HG03196 (cell line): Measurements from ENCODE around the gene QSOX2.

ENCODE experiments used
- ATAC-seq: cut with Tn5 transposase; IDR thresholded peaks from one replicate; pipeline ENCODE4 v1.9.1; 2021; ENCODE audit not compliant: unreplicated experiment

The QSOX2 gene

DNA sequence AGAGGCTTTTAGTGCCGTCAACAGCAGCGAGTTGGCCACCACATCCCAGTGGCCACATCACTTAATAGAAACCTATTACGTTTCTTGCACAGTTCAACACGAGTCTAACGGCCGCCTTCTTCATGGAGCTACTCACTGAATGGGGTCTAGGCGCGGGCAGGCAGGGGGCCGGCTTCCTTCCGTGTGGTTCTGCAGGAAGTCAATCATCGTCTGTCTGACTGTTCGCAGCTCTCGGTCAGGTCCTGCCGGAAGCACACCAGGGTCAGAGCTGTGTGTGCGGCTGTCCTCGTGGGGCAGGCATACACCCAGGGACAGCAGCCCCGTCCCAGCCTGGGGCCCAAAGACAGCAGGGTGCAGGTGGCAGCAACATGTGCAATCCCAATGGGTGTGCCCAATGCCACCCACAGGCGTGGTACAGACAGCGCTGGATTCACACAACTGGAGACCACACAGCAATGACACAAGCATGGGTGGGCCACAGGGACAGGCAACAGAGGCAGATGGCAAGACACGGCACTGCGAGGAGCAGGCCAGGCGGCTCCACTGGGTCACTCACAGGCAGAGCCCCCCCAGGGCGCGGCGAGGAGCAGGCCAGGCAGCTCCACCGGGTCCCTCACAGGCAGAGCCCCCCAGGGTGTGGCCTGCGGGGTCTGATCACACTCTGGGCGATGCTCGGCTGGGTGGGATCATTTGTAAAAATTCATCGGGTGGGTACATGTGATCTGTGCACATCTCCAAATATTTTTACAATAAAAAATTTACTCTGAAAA lies 21.6 kb downstream of the QSOX2 start:
- no peak for ATAC-seq

DNA sequence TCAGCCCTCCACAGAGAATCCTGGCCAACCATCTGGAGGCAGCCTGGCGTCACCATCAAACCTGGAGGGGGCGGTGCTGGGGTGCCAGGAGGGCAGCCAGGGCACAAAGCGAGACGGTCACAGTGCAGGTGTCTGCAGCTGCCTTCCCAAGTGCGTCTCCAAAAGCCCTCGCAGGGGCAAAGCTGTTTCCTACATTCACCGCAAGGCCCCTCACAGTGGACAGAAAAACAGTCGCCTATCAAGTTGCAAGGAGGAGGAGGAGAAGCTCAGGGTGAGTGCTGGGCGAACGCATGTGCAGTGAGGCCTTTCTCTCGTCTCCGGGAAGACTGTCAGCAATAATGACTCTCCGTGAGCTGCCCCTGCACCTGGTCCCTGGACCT lies 22.7 kb downstream of the QSOX2 start:
- no peak for ATAC-seq

- no peak for ATAC-seq
Measured at GRCh38 chr9:136222166-136222905, 23.3 kb downstream of the QSOX2 start.

DNA sequence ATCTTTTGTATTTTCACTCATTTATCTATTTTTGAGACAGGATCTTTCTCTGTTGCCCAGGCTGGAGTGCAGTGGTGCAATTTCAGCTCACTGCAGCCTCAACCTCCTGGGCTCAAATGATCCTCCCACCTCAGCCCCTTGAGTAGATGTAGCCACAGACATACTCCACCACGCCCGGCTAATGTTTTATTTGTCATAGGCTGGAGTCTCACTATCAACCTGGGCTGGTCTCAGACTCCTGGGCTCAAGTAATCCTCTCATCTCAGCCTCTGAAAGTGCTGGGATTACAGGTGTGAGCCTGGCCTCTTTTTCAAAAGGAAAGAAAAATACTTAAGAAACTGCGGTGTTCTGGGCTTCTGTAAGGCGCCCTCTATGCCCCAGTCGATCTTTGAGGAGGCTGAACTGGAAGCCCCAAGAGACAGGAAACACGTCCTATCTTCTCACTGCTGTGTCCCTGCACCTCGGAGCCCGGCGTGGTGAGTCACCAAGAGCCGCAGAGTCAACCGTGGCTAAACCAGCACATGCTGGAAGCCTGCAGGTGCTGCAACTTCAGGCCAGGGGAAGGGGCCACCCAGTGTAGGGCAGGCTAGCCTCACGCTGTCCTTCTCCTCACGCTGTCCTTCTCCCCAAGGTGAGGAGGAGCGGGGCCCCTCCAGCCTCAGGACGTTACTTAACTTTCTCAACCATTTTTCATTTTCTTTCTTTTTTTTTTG lies 25.4 kb downstream of the QSOX2 start:
- no peak for ATAC-seq

DNA sequence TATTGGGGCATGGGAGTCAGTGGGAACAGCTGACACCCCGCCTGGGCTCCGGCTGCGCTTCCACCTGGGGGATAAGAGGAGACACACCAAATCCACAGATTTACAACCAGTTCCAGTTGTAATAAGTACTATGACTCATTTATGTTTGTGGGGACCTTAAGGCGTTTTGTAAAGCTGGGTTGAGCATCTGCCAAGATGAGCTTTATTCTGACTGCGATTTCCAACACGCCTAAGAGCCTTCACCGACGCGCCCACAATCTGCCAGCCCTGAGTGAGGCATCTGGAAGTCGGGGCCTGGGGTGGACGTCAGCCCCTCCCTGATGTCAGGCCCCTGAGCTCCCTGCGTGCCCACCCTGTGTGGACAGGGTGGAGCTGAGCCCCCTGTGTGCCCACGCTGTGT lies 26.3 kb downstream of the QSOX2 start:
- ATAC-seq = no peak

GRCh38 chr9:136218673-136219072 lies 26.9 kb downstream of the QSOX2 start:
- ATAC-seq = no peak

GRCh38 chr9:136218271-136218670 lies 27.3 kb downstream of the QSOX2 start:
- no peak for ATAC-seq

GRCh38 chr9:136216541-136217244 lies 28.9 kb downstream of the QSOX2 start:
- ATAC-seq = no peak

GRCh38 chr9:136213733-136214132 lies 31.9 kb downstream of the QSOX2 start:
- ATAC-seq = no peak

DNA sequence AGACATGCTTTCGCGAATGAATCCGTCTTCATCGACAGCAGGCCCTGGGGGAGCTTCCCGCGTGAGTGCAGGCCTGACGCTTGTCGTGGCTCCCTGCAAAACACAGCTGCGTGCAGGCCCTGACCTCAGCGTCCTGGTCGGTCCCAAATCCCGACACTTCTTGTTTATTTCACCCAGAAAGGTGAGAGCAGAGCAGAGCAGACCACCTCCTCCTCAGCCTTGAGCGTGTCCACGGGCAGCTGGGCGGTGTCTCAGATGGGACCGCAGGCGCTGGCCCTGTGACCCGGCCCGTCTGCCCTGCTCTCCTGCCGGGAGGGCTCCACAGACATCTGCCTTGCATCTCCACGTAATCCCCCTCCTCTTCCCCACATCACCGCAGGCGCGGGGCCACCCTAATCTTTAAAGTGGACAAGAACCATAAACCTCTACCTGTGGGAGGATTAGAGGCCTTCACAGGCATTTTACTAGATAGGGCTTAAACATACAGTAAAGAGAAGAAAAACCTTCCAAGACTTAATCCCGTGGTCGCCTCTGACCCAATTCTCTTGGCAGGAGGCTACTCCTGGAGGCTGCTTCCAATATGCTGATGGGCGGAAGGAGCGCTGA lies 33.2 kb downstream of the QSOX2 start:
- ATAC-seq = no peak

DNA sequence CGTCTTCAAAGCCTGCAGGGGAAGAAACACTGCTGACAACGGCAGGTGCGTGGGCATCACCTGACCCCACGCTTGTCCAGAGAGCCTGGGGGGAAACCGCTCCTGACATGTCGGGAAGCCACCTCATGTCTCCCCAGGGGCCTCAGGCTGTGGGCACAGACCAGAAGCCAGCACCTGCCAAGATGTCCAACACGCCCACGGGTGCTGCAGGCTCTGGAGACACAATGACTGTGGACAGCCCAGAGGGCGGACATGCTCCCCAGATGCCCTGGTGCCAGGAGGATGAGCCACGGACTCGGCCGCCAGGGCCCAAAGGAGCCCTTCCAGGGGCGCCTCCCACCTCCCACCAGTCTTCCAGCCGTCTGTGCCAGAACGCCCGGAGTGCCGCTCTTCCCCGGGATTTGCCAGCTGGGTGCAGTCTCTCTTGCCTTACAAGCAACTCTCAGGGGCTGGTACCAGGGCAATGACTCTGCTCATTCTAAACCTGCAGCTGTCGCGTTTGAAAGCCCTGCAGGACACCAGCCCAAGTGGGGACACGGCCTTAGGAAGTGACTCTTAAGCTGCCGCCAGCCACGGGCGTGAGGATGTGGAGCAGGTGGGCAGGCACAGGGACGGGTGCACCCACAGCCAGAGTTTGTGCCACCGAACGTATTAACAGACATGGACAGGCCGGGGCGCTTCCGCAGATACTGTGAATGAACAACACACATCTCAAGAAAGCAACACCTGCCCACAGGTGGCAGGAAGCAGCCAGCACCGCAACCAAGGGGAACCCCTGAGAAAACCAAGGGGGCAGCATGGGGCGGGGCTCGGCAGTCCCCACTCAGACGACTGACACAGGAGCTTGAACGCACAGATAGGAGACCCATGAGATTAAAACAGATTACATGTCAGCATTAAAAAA lies 33.9 kb downstream of the QSOX2 start:
- no peak for ATAC-seq

- no peak for ATAC-seq
Measured at GRCh38 chr9:136211006-136211405, 34.6 kb downstream of the QSOX2 start.

GRCh38 chr9:136210276-136210675 lies 35.3 kb downstream of the QSOX2 start:
- ATAC-seq = no peak

GRCh38 chr9:136209786-136210185 lies 35.8 kb downstream of the QSOX2 start:
- no peak for ATAC-seq

DNA sequence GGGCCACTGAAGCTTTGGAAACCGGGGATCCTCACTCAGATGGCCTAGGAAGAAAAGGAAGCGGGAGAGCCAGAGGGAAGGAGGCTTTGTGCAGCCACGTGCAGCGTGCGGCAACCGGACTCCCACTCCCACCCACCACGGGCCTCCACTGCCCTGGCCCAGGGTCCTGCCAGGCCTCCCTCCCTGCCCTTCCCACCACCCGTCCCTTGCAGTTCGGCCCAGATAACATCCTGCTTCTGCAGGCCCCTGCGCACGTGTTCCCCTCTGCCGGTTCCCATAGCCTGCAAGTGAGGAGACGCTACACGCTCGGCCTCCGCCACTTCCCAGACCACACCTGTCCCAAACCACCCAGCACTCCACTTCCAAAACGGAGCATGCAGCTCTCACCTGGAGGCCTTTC lies 36.4 kb downstream of the QSOX2 start:
- ATAC-seq = no peak

DNA sequence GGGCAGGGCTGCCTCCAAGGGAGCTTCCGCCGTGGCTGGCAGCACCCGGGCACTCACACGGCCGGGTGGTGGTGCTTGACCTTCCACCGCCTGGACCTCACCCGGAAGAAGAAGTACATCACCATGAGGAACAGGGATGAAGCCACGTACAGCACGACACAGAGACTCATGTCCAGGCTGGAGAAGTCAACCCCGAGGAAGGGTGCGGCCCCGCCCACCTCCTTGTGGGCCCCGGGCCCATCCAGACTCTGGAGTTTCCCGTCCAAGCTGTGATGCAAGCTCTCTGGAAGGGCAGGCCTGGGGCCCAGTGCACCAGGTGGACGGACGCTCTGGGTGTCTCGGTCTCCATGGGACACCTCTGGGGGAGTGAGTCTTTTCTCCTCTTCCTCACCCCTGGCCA lies 36.9 kb downstream of the QSOX2 start:
- ATAC-seq = no peak

GRCh38 chr9:136207616-136208015 lies 38.0 kb downstream of the QSOX2 start:
- no peak for ATAC-seq

GRCh38 chr9:136206602-136207275 lies 38.9 kb downstream of the QSOX2 start:
- no peak for ATAC-seq

- ATAC-seq = no peak
Measured at GRCh38 chr9:136205707-136205992, 40.0 kb downstream of the QSOX2 start.
